ENCODE data around the gene UBE3B. TPM values are rescaled to one million over a fixed set of nuclear protein-coding genes. Genes with fewer than 3 reads are reported as not detected.

Gene UBE3B
- 28.6 and 33.0 TPM in 2 replicates for total RNA-seq

GRCh38 chr12:109477185-109477962 is at the start of gene UBE3B, which contains the start of gene KCTD10:
Gene UBE3B (plus strand): TSS chr12:109477634. CDS start chr12:109483552, 5,918 bp downstream.
Gene KCTD10 (minus strand): TSS chr12:109477300. CDS start chr12:109477262, 38 bp downstream.

GRCh38 chr12:109573029-109573913 is 95.8 kb downstream of the UBE3B start, which contains the start of the genes MMAB and MVK:
Gene MMAB (minus strand): TSS chr12:109573504. CDS start chr12:109573480, 24 bp downstream.
Gene MVK (plus strand): TSS chr12:109573794. CDS start chr12:109574823, 1,029 bp downstream.

Other genes with a start within 250 kb of the UBE3B start
- gene FOXN4, start 168.3 kb upstream of the UBE3B start, total RNA-seq, result not detected in 2 replicates
- gene MYO1H, start 129.7 kb upstream of the UBE3B start, total RNA-seq, result not detected in 2 replicates
- gene KCTD10, start 334 bp upstream of the UBE3B start, total RNA-seq, result 37.6 and 59.6 TPM in 2 replicates
- 62.1 and 68.8 TPM in 2 replicates for gene MMAB, start 95.9 kb downstream of the UBE3B start, total RNA-seq
- 24.9 and 34.3 TPM in 2 replicates for gene MVK, start 96.2 kb downstream of the UBE3B start, total RNA-seq
- gene FAM222A, start 236.2 kb downstream of the UBE3B start, total RNA-seq, result 0.43 and 2.1 TPM in 2 replicates

Measured in pericardium fibroblast (primary cell).